ENCODE data around the gene ME1.
A peak's percentile ranks its signal among the peaks of the same experiment; 100 is the strongest.
"Not testable (repeated sequence)": the region's sequence is repeated elsewhere in the genome, so short reads cannot be mapped to it uniquely, and the experiment has no call there.

Gene ME1

DNA sequence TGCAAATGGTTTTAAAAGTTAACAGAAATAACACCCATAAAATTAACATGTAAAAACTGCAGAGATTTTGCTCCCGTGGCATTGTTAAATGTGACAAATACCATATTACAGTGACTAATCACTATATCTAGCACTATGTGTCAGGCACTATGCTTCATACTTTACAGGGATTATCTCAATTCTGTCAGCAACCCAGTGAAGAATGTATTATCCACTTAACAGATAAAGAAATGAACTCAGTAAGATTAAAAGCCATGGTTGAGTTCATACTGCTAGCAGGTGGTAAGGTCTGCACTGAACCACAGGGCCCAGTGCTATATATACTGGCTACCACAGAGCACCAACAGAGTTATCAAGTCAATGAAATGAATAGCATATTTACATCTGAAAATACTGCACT lies 172.3 kb downstream of the ME1 start:
- no peak for DNase-seq (ENCODE audit: low read depth in 2 of 2)

GRCh38 chr6:83257791-83258190 lies 173.1 kb downstream of the ME1 start:
- DNase-seq (ENCODE audit: low read depth in 2 of 2): no peak

GRCh38 chr6:83256719-83257118 lies 174.1 kb downstream of the ME1 start:
- not testable (repeated sequence) for DNase-seq (ENCODE audit: low read depth in 2 of 2)

- no peak for DNase-seq (ENCODE audit: low read depth in 2 of 2)
Observed at GRCh38 chr6:83252719-83253118, 178.1 kb downstream of the ME1 start.

GRCh38 chr6:83250235-83250634 lies 180.6 kb downstream of the ME1 start:
- no peak for DNase-seq (ENCODE audit: low read depth in 2 of 2)

DNA sequence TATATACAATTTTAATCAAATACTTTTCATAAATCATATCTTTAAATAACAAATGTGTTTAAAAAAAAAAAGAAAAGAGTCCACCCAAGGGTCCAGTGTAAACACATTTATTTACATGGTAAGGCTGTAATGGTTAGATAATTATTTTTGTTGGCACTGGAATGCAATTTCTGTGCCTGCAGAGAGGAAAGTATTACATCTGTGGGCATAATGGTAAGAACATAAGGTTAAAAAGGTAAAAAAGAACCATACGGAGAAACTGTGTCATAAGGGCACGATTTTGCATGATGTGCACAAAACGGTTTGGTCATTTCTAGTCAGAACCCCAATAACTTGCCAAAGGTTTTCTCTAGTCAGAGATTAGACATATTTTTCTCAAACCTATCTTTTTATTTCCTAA lies 183.4 kb downstream of the ME1 start:
- no peak for DNase-seq (ENCODE audit: low read depth in 2 of 2)

- DNase-seq (ENCODE audit: low read depth in 2 of 2): no peak
Observed at GRCh38 chr6:83231146-83231545, 199.7 kb downstream of the ME1 start.

DNA sequence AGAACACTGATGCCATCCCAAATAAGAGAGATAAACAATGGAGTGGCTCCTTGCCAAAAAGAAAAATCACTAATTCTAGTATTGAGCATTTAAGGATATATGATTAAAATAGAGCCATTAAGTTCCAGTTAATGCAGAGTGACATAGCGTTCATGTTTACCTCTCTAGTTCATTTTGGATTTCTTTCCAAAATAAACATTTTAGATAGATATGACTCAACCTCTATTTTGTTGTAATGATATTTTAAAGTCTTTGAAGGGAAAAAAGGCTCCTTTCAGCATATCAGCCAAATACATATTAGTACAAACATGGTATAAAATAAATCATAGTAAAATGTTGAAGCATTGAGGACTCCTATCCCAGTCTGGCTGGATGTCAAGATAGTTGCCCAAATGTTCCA lies 204.3 kb downstream of the ME1 start:
- no peak for DNase-seq (ENCODE audit: low read depth in 2 of 2)

DNA sequence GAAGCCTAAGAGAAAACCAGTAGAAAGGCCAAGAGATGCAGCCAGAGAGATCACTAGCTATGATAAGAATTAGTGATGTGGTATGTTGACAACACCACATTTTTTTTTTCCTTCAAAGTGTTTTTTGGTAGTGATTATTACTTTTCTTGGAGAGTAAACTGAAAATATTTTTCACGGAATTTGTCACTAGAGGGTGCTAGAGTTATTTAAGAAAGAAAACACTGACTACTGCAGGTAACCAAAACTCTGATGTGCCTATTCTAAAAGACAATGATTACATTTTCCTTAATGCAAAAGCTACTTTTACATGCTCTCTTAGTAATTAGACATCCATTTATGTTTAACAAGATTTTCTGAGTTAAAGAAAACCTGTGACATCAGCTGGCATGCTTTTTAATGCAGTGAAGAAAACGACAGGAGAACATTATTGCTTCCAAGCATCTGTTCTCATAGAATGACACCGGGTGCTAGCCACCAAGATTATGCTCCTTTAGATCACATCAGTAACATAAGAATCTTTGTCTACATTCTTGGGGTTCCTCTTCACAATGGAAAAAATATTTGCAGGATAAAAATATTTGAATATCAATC lies 208.9 kb downstream of the ME1 start:
- DNase-seq (ENCODE audit: low read depth in 2 of 2): no peak

- DNase-seq (ENCODE audit: low read depth in 2 of 2): no peak
Observed at GRCh38 chr6:83221276-83221675, 209.6 kb downstream of the ME1 start.

DNA sequence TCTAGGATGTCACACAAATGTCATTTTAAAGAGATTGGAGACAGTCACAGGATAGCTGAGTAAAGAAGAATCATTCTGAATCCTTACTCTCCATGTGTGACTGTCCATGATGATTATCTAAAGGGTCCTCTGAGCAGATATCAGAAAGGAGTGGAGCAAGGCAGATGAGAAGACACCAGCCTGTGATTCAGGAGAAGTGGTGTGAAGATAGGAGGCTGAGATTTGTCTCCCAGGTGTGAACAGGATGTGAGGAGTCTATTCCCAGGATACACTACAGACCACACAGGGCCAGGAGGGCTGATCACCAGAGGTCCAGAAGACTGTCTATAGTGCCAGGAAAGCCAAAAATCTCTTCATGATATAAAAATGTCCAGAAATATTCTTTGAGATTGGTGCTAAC lies 210.7 kb downstream of the ME1 start:
- DNase-seq (ENCODE audit: low read depth in 2 of 2): no peak

GRCh38 chr6:83218646-83219045 lies 212.2 kb downstream of the ME1 start:
- no peak for DNase-seq (ENCODE audit: low read depth in 2 of 2)

DNA sequence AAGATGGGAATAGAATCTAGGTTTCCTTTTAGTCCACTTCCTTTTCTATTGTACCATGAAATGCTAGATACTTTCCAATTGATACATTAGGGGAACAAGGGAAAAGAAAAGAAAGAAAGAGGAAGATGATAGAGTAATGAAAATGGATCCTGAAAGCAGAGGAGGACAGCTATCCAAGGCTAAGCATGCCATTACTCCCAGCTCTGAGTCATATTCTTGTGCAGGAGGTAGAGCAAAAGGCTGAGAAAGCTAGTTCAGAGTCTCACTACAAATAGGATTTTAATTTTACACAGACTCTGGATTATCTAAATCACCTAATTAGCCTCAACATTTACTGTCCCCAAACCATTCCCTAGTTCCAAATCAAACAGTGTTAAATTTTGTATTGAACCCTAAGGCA lies 214.0 kb downstream of the ME1 start:
- no peak for DNase-seq (ENCODE audit: low read depth in 2 of 2)

GRCh38 chr6:83215131-83216047 lies 215.5 kb downstream of the ME1 start:
- DNase-seq (ENCODE audit: low read depth in 2 of 2): peak; percentile 6 to 39

DNA sequence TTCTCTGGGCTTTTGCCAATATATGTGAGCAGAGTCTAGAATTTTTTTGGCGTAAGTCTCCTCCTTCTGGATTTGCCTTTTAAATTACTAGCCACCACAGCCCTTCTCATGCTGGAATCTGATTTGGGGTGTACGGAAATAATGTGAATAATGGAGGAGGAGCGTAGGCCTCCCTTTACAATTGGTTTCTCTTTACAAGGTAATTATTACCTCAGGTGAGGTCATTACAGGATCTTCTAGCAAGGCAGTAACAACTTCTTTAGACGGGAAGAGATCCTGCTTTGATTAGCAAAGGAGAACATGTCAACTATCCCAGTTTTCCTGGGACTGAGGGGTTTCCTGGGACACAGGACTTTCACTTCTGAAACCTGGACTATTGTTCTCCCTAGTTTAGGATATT lies 228.8 kb downstream of the ME1 start:
- no peak for DNase-seq (ENCODE audit: low read depth in 2 of 2)

DNA sequence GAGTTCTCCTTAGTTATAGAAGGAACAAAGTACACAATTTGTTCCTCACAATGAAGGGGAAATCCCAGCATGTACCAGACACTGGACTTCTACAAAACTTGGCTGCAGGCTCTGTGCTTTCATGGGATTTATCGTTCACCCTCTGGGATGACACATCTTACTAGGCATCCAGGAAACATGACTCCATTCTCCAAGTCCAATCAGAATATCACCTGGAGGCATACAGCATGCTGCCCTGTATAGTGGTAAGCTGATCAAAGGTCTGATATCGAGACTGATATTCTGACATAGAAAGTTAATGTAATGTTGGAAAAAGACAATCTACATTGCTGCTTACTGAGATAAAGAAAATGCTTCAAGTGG lies 231.0 kb downstream of the ME1 start:
- DNase-seq (ENCODE audit: low read depth in 2 of 2): no peak

DNA sequence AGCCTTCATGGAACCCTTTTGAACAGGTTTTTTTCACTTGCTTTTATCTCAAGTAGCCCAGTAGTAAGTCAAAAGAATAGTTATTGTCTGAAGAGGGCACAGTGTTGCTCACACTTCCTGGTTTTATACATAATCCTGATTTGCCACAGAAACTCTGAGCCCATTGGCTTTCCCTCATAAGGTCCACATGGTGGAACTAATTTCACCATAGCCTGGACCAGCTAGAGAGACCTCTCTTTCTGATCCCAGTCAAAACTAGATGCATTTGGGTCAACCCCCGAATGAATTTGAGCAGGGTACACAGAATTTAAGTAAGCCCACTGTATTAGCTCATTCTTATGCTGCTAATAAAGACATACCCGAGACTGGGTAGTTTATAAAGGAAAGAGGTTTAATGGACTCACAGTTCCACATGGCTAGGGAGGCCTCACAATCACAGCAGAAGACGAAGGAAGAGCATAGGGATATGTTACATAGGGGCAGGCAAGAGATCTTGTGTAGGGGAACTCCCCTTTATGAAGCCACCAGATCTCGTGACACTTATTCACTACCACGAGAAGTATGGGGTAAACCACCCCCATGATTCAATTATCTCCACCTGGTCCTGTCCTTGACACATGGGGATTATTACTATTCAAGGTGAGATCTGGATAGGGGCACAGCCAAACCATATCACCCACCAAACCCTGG lies 231.5 kb downstream of the ME1 start:
- DNase-seq (ENCODE audit: low read depth in 2 of 2): no peak

- DNase-seq (ENCODE audit: low read depth in 2 of 2): no peak
Observed at GRCh38 chr6:83198486-83199172, 232.2 kb downstream of the ME1 start.

GRCh38 chr6:83193747-83194566 lies 236.9 kb downstream of the ME1 start:
- peak in 1 of 2 donors; percentile 1 for DNase-seq (ENCODE audit: low read depth in 2 of 2)

GRCh38 chr6:83192871-83193746 lies 237.7 kb downstream of the ME1 start, which contains the start of the genes PGM3 and RWDD2A:
Gene PGM3 (minus strand): TSS chr6:83193265. CDS start chr6:83191012, 2,253 bp downstream.
Gene RWDD2A (plus strand): TSS chr6:83193357. CDS start chr6:83194452, 1,095 bp downstream.
- DNase-seq (ENCODE audit: low read depth in 2 of 2): peak; percentile 78 to 83
